ENCODE measurements around the gene RILPL1. TPM values are rescaled to one million over a fixed set of nuclear protein-coding genes. Genes with fewer than 3 reads are reported as not detected.
"Not testable (repeated sequence)": the region's sequence is repeated elsewhere in the genome, so short reads cannot be mapped to it uniquely, and the experiment has no call there.

Gene RILPL1, protein sequence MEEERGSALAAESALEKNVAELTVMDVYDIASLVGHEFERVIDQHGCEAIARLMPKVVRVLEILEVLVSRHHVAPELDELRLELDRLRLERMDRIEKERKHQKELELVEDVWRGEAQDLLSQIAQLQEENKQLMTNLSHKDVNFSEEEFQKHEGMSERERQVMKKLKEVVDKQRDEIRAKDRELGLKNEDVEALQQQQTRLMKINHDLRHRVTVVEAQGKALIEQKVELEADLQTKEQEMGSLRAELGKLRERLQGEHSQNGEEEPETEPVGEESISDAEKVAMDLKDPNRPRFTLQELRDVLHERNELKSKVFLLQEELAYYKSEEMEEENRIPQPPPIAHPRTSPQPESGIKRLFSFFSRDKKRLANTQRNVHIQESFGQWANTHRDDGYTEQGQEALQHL
- 1 to 10 TPM; 2.2 to 2.9 TPM for total RNA-seq

DNA sequence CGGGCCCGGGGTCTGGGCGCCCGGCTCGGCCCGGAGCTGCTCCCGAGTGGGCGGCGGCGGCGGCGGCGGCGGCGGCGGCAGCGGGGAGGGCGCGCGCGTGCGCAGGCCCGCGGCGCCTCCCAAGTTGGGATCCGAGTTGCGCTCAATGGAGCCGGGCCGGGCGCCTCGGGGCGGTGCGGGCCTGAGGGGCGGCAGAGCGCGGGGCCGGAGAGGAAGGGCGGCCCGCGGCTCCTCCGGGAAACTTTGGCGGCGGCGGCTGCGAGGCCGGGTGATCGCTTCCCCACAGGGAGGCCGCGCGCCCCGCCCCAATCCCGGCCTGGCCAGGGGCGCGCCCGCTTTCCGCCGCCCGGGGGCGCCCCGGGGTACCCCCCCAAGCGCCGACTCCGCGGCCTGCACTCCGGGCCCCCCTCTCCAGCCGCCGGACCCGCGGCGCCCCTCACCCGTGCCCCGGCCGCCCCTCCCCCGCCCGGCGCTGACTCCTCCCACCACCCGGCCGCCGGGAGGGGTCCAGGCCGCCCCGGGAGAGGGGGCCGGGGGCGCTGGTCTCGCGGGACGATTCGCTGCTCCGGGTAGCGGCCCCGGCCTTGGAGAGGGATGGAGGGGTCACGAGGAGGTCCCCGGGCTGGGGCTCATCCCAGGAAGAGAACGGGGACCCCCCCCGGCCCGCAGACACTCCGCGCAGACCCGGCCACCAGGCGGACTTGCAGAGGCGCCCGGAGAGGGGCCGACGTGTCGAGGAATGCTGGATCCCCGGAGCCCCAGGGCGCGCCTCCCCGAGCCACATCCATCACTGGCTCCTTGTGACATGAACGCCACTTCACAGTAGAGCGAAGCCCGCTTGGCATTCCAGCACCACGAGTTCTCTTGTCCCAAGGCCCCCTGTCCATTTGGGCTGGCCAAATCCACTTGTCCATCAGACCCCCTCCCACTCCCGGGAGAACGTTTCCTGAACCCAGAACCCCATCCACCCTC is at the start of gene RILPL1:
TSS of gene RILPL1 (minus strand) at position 48 of the 972 bp plus-strand sequence. CDS start 237 bp downstream, outside the sequence.
- Mint-ChIP-seq H3K4me3 (peak within 1 kb of the TSS; percentile 84), H3K9me3 (no peaks in the 10 kb centered on the region), H3K27ac (peak within 1 kb of the TSS; percentile 61), H3K4me1 (peaks cover 13% of the 10 kb centered on the region), H3K36me3 (peaks cover 2% of the 10 kb centered on the region), H3K27me3 (peaks cover 21% of the 10 kb centered on the region)
- DNase-seq = peak; percentile 78
- ATAC-seq (ENCODE audit: low read depth) = peak; percentile 69
- POLR2A ChIA-PET = interaction anchor here (1.2 kb wide), 1 partner anchor 68 kb away, joined by 3 read pairs; the partner anchor contains the start of gene DDX55

GRCh38 chr12:123580772-123581171 is 47.3 kb upstream of the RILPL1 start:
- peaks cover 3% of the 10 kb centered on the region for H3K36me3 Mint-ChIP-seq
- H3K4me1 Mint-ChIP-seq = peaks cover 16% of the 10 kb centered on the region
- ATAC-seq (ENCODE audit: low read depth) (no peak), DNase-seq (no peak)
- no peak overlapping the region for H3K4me3 Mint-ChIP-seq
- POLR2A ChIA-PET = no interaction called here
- H3K27me3 Mint-ChIP-seq = no peaks in the 10 kb centered on the region
- no peaks in the 10 kb centered on the region for H3K9me3 Mint-ChIP-seq
- no peak overlapping the region for H3K27ac Mint-ChIP-seq

DNA sequence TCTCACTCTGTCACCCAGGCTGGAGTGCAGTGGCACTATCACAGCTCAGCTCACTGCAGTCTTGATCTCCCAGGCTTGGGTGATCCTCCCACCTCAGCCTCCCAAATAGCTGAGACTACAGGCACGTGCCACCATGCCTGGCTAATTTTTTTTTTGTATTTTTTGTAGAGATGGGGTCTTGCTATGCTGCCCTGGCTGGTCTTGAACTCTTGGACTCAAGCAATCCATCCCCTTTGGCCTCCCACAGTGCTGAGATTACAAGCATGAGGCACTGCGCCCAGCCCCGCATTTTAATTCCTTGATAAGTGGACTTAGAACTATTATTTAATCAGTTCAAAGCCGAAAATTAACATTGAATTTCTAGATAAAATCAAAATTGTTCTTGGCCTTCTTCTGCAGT is 45.3 kb upstream of the RILPL1 start:
- H3K27ac Mint-ChIP-seq; H3K4me3 Mint-ChIP-seq; H3K36me3 Mint-ChIP-seq; ATAC-seq (ENCODE audit: low read depth); H3K27me3 Mint-ChIP-seq; H3K9me3 Mint-ChIP-seq; DNase-seq: not testable (repeated sequence)
- peaks cover 10% of the 10 kb centered on the region for H3K4me1 Mint-ChIP-seq
- POLR2A ChIA-PET = interaction anchor here (0.7 kb wide), 1 partner anchor 188 kb away, joined by 3 read pairs; no protein-coding TSS in a partner anchor

GRCh38 chr12:123578243-123578642 is 44.7 kb upstream of the RILPL1 start:
- DNase-seq = no peak

DNA sequence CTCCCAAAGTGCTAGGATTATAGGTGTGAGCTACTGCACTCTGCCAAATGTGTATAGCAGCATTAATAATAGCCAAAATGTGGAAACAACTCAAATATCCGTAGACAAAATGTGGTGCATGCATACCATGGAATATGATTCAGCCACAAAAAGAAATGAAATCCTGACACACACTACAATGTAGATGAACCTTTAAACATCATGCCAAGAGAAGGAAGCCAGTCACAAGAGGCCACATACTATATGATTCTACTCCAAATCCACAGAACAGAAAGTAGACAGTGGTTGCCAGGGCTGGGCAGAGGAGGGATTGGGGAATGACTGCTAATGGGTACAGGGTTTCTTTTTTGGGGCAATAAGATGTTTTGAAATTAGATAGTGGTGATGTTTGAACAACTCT is 43.1 kb upstream of the RILPL1 start:
- Mint-ChIP-seq H3K9me3 (no peaks in the 10 kb centered on the region), H3K27ac (no peak overlapping the region), H3K27me3 (peaks cover 7% of the 10 kb centered on the region), H3K4me1 (no peaks in the 10 kb centered on the region), H3K4me3 (no peak overlapping the region), H3K36me3 (peaks cover 3% of the 10 kb centered on the region)
- POLR2A ChIA-PET = no interaction called here
- ATAC-seq (ENCODE audit: low read depth) (no peak), DNase-seq (no peak)

More at GRCh38 chr12:123578243-123578642, 44.7 kb upstream of the RILPL1 start:
- no peaks in the 10 kb centered on the region for H3K27me3 Mint-ChIP-seq
- no peaks in the 10 kb centered on the region for H3K9me3 Mint-ChIP-seq
- peaks cover 3% of the 10 kb centered on the region for H3K36me3 Mint-ChIP-seq
- no peak overlapping the region for H3K27ac Mint-ChIP-seq
- H3K4me3 Mint-ChIP-seq = no peak overlapping the region
- ATAC-seq (ENCODE audit: low read depth) = no peak
- peaks cover 10% of the 10 kb centered on the region for H3K4me1 Mint-ChIP-seq
- POLR2A ChIA-PET = no interaction called here

GRCh38 chr12:123573870-123574269 is 40.4 kb upstream of the RILPL1 start:
- Mint-ChIP-seq H3K4me3 (no peak overlapping the region), H3K4me1 (peaks cover 4% of the 10 kb centered on the region), H3K27ac (no peak overlapping the region), H3K27me3 (peaks cover 10% of the 10 kb centered on the region), H3K9me3 (no peaks in the 10 kb centered on the region), H3K36me3 (peaks cover 3% of the 10 kb centered on the region)
- ATAC-seq (ENCODE audit: low read depth) (no peak), DNase-seq (no peak)
- POLR2A ChIA-PET = no interaction called here

- no peaks in the 10 kb centered on the region for H3K9me3 Mint-ChIP-seq
- peaks cover 10% of the 10 kb centered on the region for H3K27me3 Mint-ChIP-seq
- no peak for DNase-seq
- no peak overlapping the region for H3K4me3 Mint-ChIP-seq
- H3K36me3 Mint-ChIP-seq = peaks cover 3% of the 10 kb centered on the region
- peaks cover 4% of the 10 kb centered on the region for H3K4me1 Mint-ChIP-seq
- POLR2A ChIA-PET = no interaction called here
- ATAC-seq (ENCODE audit: low read depth) = no peak
- H3K27ac Mint-ChIP-seq = no peak overlapping the region
Measured at GRCh38 chr12:123572391-123572790, 38.9 kb upstream of the RILPL1 start.

DNA sequence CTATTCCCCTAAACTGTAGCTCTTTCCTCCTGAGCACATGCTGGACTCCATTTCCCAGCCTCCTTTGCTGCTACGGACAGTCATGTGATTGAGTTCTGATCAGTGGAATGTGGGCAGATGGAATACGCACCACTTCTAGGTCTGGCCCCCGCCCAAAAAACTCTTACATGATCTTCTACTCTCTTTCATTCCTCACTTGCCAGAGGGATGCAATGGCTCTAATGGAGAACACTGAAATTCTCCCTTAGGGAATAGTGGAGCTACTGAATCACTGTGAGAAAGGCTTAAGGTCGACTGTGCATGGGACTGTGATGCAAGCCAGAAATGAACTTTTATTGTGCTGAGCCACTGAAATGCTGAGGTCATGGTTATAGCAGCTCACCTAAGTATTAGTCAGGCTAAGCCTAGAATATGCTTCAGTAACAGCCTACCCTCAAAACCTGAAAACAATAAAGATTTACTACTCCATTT is 37.9 kb upstream of the RILPL1 start:
- ATAC-seq (ENCODE audit: low read depth) = no peak
- peak overlapping the region; percentile 51 for H3K27ac Mint-ChIP-seq
- POLR2A ChIA-PET = no interaction called here
- no peak overlapping the region for H3K4me3 Mint-ChIP-seq
- H3K36me3 Mint-ChIP-seq = peaks cover under 1% of the 10 kb centered on the region
- peaks cover 4% of the 10 kb centered on the region for H3K4me1 Mint-ChIP-seq
- DNase-seq = no peak
- H3K27me3 Mint-ChIP-seq = peaks cover 10% of the 10 kb centered on the region
- no peaks in the 10 kb centered on the region for H3K9me3 Mint-ChIP-seq

DNA sequence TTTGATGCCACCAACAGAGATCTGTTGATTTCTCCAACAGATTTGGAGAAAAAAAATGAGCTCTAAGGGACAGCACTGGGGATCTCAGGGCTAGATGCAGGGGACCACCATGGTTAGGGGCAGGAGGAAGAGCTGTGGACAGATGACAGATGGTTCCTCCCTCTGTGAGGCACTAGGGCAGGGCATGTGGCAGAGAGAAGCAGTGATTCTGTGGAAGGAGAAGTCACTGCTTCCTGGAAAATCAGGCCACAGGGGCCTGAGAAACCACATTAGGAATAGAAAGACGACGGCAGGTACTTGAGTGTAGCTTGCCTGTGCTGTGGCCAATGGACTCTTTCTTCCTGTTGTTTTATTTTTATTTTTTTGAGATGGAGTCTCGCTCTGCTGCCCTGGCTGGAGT is 25.9 kb upstream of the RILPL1 start:
- ATAC-seq (ENCODE audit: low read depth) (no peak), DNase-seq (no peak)
- POLR2A ChIA-PET = interaction anchor here (0.6 kb wide), 1 partner anchor 18 kb away, joined by 4 read pairs; no protein-coding TSS in a partner anchor
- H3K9me3 Mint-ChIP-seq = no peaks in the 10 kb centered on the region
- H3K4me1 Mint-ChIP-seq = peaks cover 6% of the 10 kb centered on the region
- no peaks in the 10 kb centered on the region for H3K36me3 Mint-ChIP-seq
- no peak overlapping the region for H3K27ac Mint-ChIP-seq
- no peak overlapping the region for H3K4me3 Mint-ChIP-seq
- H3K27me3 Mint-ChIP-seq = peaks cover 17% of the 10 kb centered on the region

DNA sequence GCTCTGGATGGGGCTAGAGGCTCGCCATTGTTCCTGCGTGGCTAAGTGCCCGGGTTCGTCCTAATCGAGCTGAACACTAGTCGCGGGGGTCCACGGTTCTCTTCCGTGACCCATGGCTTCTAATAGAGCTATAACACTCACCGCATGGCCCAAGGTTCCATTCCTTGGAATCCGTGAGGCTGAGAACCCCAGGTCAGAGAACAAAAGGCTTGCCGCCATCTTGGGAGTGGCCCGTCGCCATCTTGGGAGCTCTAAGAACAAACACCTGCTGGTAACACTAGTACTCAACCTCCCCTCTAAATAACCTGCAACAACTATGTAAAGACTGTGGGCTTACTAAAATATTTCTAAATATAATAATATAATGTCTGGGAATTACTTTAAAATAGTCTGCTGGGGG is 25.0 kb upstream of the RILPL1 start:
- H3K4me1 Mint-ChIP-seq; H3K4me3 Mint-ChIP-seq; H3K27ac Mint-ChIP-seq; DNase-seq; H3K9me3 Mint-ChIP-seq; H3K36me3 Mint-ChIP-seq; ATAC-seq (ENCODE audit: low read depth); POLR2A ChIA-PET: not testable (repeated sequence)
- peaks cover 19% of the 10 kb centered on the region for H3K27me3 Mint-ChIP-seq

DNA sequence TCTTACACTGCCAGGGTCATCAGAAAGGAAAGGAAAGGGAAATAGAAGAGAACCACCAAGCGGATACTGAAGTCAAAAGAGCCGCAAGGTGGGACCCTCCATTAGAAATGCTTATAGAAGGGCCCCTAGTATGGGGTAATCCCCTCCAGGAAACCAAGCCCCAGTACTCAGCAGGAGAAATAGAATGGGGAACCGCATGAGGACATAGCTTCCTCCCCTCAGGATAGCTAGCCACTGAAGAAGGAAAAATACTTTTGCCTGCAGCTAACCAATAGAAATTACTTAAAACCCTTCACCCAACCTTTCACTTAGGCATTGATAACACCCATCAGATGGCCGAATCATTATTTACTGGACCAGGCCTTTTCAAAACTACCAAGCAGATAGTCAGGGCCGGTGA is 21.3 kb upstream of the RILPL1 start:
- H3K9me3 Mint-ChIP-seq; ATAC-seq (ENCODE audit: low read depth); POLR2A ChIA-PET; H3K4me1 Mint-ChIP-seq; DNase-seq; H3K4me3 Mint-ChIP-seq; H3K36me3 Mint-ChIP-seq; H3K27ac Mint-ChIP-seq; H3K27me3 Mint-ChIP-seq: not testable (repeated sequence)

DNA sequence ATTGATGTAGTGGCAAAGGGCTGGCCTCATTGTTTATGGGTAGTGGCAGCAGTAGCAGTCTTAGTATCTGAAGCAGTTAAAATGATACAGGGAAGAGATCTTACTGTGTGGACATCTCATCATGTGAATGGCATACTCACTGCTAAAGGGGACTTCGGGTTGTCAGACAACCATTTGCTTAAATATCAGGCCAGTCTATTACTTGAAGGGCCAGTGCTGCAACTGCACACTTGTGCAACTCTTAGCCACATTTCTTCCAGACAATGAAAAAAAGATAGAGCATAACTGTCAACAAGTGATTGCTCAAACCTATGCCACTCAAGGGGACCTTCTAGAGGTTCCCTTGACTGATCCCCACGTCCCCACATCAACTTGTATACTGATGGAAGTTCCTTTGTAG is 20.6 kb upstream of the RILPL1 start:
- H3K4me1 Mint-ChIP-seq; H3K9me3 Mint-ChIP-seq; H3K27me3 Mint-ChIP-seq; POLR2A ChIA-PET; H3K4me3 Mint-ChIP-seq; DNase-seq; H3K36me3 Mint-ChIP-seq; H3K27ac Mint-ChIP-seq; ATAC-seq (ENCODE audit: low read depth): not testable (repeated sequence)

DNA sequence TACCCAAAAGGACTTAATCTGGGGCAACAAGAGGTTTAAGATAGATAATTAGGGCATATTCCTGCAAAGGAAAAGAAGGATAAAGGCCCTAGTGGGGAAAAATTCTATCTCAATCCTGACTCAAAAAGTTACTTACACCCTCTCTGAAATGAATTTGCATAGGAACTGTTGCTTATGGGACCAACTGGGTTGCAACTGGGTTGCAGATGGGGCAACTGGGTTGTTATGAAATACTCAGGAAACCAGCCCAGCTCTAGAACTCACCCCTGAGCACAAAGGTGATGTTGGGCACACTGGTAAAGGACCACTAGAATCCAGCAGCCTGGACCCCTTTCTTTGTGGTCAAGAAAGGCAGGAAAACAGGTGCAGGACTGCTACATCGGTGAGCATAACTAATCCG is 17.2 kb upstream of the RILPL1 start:
- Mint-ChIP-seq H3K4me3 (no peak overlapping the region), H3K36me3 (no peaks in the 10 kb centered on the region), H3K27me3 (peaks cover 17% of the 10 kb centered on the region), H3K4me1 (no peaks in the 10 kb centered on the region), H3K27ac (no peak overlapping the region), H3K9me3 (no peaks in the 10 kb centered on the region)
- DNase-seq (no peak), ATAC-seq (ENCODE audit: low read depth) (no peak)
- POLR2A ChIA-PET = no interaction called here

Measured in activated naive CD8-positive, alpha-beta T cell treated with anti-CD3 and anti-CD28 coated beads, Interleukin-2, amount 10 ng/mL, durations not matched to agents 7 days and 5 days (primary cell).